Osteocyte (in vitro differentiated cells): Measurements from ENCODE around the gene KRT14. TPM values are rescaled to one million over a fixed set of nuclear protein-coding genes. Genes with fewer than 3 reads are reported as not detected.
"Not testable (repeated sequence)": the region's sequence is repeated elsewhere in the genome, so short reads cannot be mapped to it uniquely, and the experiment has no call there.

ENCODE experiments used
- DNase-seq: peaks from one replicate; pipeline ENCODE4 v3.0.0; 2021; ENCODE audit warnings: mixed read lengths; ENCODE audit not compliant: unreplicated experiment; ENCODE audit errors: extremely low spot score
- H3K27ac Mint-ChIP-seq: one replicate; pipeline ENCODE4 v1.8.0; 2021; ENCODE audit warnings: mild to moderate bottlenecking, mixed read lengths; ENCODE audit not compliant: unreplicated experiment
- H3K27me3 Mint-ChIP-seq: one replicate; pipeline ENCODE4 v1.8.0; 2021; ENCODE audit warnings: mixed read lengths; ENCODE audit not compliant: unreplicated experiment
- H3K36me3 Mint-ChIP-seq: one replicate; pipeline ENCODE4 v1.8.0; 2021; ENCODE audit warnings: mixed read lengths; ENCODE audit not compliant: unreplicated experiment
- H3K4me1 Mint-ChIP-seq: one replicate; pipeline ENCODE4 v1.8.0; 2021; ENCODE audit warnings: mixed read lengths; ENCODE audit not compliant: unreplicated experiment
- H3K4me3 Mint-ChIP-seq: one replicate; pipeline ENCODE4 v1.8.0; 2021; ENCODE audit warnings: mild to moderate bottlenecking, moderate library complexity, mixed read lengths; ENCODE audit not compliant: unreplicated experiment
- H3K9me3 Mint-ChIP-seq: one replicate; pipeline ENCODE4 v1.8.0; 2021; ENCODE audit warnings: mixed read lengths; ENCODE audit not compliant: unreplicated experiment
- total RNA-seq: library from RNA; stranded (reverse); gene quantifications from 2 replicates; pipeline ENCODE4 v1.2.1, GENCODE V29; 2021
- TF ChIP-seq, protein P1 (sequence below): fragments of 200-600 bp; sonication (generic); IDR thresholded peaks from 2 replicates; pipeline ENCODE4 v1.5.0; 2021; ENCODE audit warnings: antibody characterized with exemption, mild to moderate bottlenecking, moderate library complexity

The KRT14 gene
- total RNA-seq, 1 donor from 2014 or later, result not detected

DNA sequence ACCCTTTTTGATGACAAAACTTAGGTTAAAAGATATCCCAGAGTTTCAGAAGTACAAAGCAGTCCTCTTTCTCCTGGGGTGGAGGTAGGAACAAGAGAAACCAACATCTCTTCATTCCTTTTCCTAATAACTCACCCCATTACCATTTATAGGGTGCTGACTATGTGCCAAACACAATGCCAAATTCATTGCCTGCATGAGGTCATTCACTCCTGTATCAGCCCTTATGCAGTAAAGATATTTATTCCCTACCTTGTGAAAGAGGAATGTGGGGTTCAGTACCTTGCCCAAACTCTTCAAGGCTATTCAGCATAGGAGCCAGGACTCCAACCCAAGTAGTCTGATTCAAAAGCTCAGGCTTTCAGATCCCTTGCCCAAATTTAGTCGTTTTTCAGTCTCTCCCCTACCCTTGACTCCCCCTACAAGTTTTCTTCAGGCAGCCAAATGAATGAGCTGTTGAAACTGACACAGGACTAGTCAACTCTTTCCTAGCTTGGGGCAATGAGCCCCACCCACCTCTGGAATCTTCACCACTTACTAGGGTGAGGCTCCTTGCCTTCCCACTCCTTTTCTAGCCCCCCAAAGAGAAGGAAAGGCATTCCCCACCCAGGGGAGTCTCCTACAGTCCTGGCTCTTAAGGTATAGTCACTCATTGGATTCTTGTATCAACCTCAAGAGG lies 5.9 kb downstream of the KRT14 start:
- Mint-ChIP-seq H3K27me3 (peaks cover 10% of the 10 kb centered on the region), H3K4me1 (peaks cover 13% of the 10 kb centered on the region), H3K36me3 (no peaks in the 10 kb centered on the region), H3K27ac (peak overlapping the region; percentile 8), H3K9me3 (no peaks in the 10 kb centered on the region), H3K4me3 (no peak overlapping the region)
- no peak for DNase-seq
- TF ChIP-seq, protein P1, sequence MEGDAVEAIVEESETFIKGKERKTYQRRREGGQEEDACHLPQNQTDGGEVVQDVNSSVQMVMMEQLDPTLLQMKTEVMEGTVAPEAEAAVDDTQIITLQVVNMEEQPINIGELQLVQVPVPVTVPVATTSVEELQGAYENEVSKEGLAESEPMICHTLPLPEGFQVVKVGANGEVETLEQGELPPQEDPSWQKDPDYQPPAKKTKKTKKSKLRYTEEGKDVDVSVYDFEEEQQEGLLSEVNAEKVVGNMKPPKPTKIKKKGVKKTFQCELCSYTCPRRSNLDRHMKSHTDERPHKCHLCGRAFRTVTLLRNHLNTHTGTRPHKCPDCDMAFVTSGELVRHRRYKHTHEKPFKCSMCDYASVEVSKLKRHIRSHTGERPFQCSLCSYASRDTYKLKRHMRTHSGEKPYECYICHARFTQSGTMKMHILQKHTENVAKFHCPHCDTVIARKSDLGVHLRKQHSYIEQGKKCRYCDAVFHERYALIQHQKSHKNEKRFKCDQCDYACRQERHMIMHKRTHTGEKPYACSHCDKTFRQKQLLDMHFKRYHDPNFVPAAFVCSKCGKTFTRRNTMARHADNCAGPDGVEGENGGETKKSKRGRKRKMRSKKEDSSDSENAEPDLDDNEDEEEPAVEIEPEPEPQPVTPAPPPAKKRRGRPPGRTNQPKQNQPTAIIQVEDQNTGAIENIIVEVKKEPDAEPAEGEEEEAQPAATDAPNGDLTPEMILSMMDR, result no peak

DNA sequence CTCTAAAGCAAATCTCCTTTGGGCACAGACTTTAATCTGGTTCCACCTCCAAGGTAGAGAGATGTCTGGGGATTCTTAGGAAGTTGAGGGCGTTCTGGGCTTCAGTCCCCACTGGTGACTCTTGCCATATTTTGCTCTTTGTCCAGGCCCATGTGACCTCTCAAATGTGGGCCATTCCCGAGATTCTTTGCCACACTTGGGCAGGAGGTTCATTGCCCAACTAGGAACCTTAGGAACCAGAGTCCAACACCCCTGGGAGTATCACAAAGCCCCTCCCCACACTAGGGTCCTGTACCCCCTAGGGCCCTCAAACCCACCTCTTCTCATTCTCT lies 6.5 kb downstream of the KRT14 start:
- no peaks in the 10 kb centered on the region for H3K36me3 Mint-ChIP-seq
- TF ChIP-seq, protein P1, result no peak

DNA sequence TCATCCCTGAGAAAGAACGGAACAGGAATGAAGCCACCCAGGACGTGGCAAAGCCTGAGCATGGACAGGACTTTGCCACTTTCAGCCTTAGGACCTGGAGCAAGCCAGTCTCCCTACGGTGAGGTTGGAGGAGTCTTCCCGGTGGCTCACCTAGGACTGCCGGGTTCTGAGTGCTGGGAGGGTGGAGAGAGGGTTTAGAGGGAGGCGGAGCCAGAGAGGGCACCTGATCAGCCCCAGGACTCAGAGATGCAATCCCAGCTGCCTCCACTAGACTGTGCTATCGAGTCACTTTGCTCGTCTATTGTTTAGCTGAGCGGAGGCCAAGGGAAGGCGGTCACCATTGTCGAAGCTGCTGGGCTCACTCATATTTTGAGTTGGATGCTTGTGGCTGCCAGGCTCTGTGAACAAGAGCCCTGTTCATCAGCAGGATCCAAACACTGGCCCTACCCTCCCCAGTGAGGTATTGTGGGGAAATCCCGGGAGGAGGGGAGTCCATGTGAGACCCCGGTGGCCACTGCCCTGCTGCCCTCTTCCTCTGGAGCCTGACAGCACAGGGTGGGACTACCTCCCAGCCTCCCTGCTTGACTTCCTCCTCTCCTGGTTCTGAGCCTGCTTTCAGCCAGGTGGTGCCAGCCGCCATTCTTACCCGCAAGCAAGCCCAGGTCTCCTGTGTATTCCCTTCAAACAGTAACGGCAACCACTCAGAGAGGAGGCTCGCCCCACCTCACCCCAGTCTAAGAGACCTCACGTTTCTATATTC lies 7.0 kb downstream of the KRT14 start:
- Mint-ChIP-seq H3K27ac (no peak overlapping the region), H3K9me3 (no peaks in the 10 kb centered on the region), H3K27me3 (peaks cover 10% of the 10 kb centered on the region), H3K4me3 (no peak overlapping the region), H3K4me1 (peaks cover 13% of the 10 kb centered on the region), H3K36me3 (no peaks in the 10 kb centered on the region)
- TF ChIP-seq, protein P1, result peak; percentile 78
- peak; percentile 91 for DNase-seq

More for the DNA sequence above, 6.5 kb downstream of the KRT14 start:
- H3K27me3 Mint-ChIP-seq, result peaks cover 10% of the 10 kb centered on the region
- no peak overlapping the region for H3K4me3 Mint-ChIP-seq
- peaks cover 13% of the 10 kb centered on the region for H3K4me1 Mint-ChIP-seq
- DNase-seq, result no peak
- no peaks in the 10 kb centered on the region for H3K9me3 Mint-ChIP-seq
- no peak overlapping the region for H3K27ac Mint-ChIP-seq

DNA sequence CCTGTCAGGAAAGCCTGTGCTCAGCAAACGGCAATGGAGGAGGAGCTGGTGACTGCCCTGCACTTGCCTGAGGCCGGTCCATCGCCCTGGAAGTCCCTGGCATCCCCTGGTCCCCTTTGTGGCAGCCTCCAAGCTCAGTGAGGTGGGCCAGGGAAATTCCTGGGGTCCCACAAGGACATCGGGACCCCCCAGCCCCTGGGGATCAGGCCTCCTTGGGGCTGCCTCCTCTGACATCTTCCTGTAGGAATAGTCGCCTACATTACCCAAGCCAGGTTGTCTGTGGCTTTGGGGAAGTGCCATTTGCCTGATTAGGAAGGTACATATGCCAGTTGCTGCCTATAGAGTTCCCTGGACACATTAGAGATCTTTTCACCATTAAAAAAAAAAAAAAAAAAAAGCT lies 7.7 kb downstream of the KRT14 start:
- peaks cover 13% of the 10 kb centered on the region for H3K4me1 Mint-ChIP-seq
- TF ChIP-seq, protein P1, result no peak
- DNase-seq, result no peak
- no peaks in the 10 kb centered on the region for H3K36me3 Mint-ChIP-seq
- H3K9me3 Mint-ChIP-seq, result no peaks in the 10 kb centered on the region
- no peak overlapping the region for H3K27ac Mint-ChIP-seq
- no peak overlapping the region for H3K4me3 Mint-ChIP-seq
- peaks cover 11% of the 10 kb centered on the region for H3K27me3 Mint-ChIP-seq

DNA sequence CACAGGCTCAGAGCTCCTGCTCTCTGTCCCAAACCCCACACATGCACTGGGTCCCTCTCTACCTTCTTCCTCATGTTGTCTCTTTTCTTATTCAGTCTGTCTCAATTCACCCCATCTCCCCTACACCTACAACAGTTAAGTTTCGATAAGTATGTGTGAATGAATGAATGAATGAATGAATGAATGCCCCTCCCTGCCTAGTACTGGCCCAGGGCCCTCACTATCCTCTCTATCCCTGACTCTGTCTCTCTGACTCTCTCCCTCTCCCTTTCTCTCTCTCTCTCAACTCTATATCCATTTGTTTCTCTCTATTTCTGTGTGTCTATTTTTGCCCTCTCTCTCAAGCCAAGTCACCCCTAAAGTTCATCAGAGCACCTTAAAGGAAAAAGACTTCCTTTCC lies 8.2 kb downstream of the KRT14 start:
- H3K36me3 Mint-ChIP-seq, result no peaks in the 10 kb centered on the region
- no peak overlapping the region for H3K27ac Mint-ChIP-seq
- peaks cover 13% of the 10 kb centered on the region for H3K4me1 Mint-ChIP-seq
- TF ChIP-seq, protein P1, result no peak
- peaks cover 15% of the 10 kb centered on the region for H3K27me3 Mint-ChIP-seq
- no peak overlapping the region for H3K4me3 Mint-ChIP-seq
- no peak for DNase-seq
- H3K9me3 Mint-ChIP-seq, result no peaks in the 10 kb centered on the region

DNA sequence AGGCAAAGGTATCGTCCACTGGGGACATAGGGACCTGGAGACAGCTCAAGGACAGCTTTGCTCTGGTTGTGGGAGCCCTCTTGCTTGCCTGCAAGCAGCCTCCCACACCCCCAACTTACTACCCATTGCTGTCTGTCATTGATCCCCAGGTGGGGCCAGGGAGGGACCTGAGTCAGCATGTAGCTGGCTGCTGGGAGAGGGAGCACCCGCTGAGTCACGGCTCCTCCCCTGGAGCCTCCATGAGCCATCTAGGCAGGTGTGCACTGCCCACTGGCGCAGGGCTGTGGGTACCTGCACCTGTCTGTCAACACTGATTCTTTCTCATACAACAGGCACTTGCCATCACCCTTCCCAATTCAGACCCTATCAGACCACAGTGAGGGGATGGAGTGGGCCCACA lies 10.0 kb downstream of the KRT14 start:
- H3K9me3 Mint-ChIP-seq, DNase-seq, H3K4me3 Mint-ChIP-seq, H3K36me3 Mint-ChIP-seq, H3K27ac Mint-ChIP-seq: not testable (repeated sequence)
- Mint-ChIP-seq H3K27me3 (peaks cover 29% of the 10 kb centered on the region), H3K4me1 (peaks cover 13% of the 10 kb centered on the region)
